SU-DHL-6 (cell line): ENCODE data around the gene LIMCH1.

Experiments
- EZH2phosphoT487 ChIP-seq: fragments of 200-600 bp; sonication (generic), shearing (Covaris generic); conservative IDR thresholded peaks from 2 replicates; pipeline ENCODE4 v1.6.1; 2018; ENCODE audit warnings: mild to moderate bottlenecking, antibody characterized with exemption, low read length, moderate library complexity, mixed read lengths
- TF ChIP-seq, protein P1 (sequence below): fragments of 200-600 bp; sonication (generic); IDR thresholded peaks from one replicate; pipeline ENCODE4 v1.5.1; 2017; ENCODE audit warnings: antibody characterized with exemption, mild to moderate bottlenecking, low read length, moderate library complexity; ENCODE audit not compliant: insufficient read depth, poor library complexity, severe bottlenecking

DNA sequence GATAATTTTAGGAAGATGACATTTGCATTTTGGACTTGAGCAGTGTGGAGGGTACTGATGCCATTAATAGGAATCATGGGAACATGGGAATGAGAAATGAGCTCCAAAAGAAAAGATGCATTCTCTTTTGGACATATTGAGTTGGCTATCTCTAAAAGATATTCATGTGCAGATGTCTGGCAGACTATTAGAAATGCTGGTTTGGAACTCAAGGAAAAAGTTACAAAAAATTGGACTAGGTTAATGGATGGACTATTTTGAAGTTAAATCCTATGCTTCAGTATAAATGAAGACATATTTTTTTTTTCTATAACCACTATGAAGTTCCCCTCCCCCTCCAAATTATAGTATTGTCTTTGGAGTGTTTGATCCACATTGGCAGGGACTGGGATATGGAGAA is 3.6 kb upstream of the LIMCH1 start:
- TF ChIP-seq, protein P1, sequence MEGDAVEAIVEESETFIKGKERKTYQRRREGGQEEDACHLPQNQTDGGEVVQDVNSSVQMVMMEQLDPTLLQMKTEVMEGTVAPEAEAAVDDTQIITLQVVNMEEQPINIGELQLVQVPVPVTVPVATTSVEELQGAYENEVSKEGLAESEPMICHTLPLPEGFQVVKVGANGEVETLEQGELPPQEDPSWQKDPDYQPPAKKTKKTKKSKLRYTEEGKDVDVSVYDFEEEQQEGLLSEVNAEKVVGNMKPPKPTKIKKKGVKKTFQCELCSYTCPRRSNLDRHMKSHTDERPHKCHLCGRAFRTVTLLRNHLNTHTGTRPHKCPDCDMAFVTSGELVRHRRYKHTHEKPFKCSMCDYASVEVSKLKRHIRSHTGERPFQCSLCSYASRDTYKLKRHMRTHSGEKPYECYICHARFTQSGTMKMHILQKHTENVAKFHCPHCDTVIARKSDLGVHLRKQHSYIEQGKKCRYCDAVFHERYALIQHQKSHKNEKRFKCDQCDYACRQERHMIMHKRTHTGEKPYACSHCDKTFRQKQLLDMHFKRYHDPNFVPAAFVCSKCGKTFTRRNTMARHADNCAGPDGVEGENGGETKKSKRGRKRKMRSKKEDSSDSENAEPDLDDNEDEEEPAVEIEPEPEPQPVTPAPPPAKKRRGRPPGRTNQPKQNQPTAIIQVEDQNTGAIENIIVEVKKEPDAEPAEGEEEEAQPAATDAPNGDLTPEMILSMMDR = no peak
- TF ChIP-seq EZH2phosphoT487 = no peak
